Activated CD8-positive, alpha-beta memory T cell treated with anti-CD3 and anti-CD28 coated beads, Interleukin-2, amount 50 U/mL, for 48 hours (primary cell): ENCODE results near the gene EFTUD2.

Source experiments
- DNase-seq: peaks from one replicate; pipeline ENCODE4 v3.0.0-alpha.2; 2020

Gene EFTUD2

DNA sequence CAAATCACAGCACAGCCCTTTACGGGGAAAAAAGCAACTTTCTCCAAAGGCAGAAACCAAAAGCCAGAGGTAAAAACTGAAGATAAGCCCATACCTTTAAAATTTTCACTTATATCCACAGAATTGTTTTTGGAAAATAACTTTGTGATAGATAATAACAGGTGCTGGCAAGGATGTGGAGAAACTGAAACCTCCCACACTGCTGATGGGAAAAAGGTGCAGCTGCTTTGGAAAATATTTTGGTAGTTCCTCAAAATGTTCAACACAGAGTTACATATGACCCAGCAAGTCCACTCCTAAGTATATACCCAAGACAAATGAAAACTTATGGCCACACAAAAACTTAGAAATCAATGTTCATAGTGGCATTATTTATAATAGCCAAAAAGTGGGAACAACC lies 12.2 kb downstream of the EFTUD2 start:
- DNase-seq, result no peak

DNA sequence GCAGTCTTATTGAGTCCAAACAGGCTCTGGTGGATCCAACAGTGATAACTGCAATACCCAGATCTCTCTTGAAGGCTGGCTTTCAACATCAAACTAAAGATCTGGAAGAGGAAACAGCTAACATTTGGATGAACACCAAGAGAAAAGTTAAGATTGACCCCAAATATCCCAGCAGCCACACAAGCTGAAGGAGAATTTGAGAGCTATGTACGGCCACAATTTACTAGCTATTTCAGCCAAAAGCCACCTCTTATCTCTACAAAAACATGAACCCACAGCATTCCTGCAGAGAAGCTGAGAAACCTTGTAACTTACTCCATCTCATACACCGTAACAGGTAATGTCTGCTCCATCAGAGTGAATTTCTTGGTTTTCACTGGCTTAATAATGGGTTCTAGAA lies 14.3 kb downstream of the EFTUD2 start:
- no peak for DNase-seq

DNA sequence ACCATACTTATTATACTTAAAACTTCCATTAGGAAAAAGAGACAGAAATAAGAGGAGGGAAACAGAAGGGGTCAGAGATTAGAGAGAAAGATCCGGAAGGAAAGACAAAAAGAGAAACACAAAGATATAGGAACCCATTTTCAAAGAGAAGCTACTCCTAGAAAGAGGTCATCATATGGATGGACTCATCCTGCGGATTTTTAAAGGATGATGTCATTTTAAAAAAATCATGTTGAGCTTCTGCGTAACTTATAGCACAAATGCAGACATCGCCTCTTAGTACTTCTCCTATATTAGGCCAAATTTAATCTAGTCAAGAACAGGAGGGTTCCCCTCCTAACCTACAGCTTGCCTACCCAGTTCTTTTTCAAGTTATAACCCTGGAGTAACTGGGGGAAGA lies 18.1 kb downstream of the EFTUD2 start:
- DNase-seq, result no peak

DNA sequence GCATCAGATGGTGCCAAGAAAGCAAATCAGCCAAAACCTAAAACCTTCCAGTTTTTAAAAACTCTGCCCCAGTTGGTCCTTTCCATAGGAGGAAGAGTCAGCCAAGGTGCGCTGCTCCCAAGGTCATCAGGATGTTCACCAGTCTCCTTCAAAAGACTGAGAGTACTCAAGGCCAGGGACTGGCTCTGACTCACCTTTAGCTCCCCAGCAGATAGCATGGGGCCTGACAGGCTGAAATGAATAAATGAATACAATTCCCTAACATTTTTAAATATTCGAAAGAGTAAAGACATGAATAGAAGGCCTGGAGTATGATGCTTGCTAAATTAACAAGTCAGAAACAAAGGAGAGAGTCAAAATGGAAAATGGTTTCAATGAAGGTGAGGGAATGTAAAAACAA lies 19.2 kb downstream of the EFTUD2 start:
- no peak for DNase-seq

DNA sequence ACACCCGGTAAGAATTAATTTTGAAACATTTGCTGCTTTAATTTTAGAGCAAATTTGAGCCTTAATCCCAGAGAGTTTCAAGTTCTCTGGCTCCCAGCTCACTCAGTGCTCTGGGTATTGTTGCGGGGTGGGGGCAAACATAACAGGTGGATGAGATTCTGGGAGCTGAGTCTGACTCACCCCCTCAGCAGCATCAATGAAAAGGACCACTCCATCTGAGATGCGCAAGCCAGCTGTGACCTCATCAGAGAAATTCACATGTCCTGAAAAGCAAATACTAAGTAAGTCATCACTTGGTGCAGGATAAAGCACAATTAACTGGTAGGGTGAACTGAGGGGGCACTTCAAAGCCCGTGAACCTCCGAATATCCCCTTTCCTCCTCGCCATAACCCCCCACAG lies 19.9 kb downstream of the EFTUD2 start:
- DNase-seq, result no peak

DNA sequence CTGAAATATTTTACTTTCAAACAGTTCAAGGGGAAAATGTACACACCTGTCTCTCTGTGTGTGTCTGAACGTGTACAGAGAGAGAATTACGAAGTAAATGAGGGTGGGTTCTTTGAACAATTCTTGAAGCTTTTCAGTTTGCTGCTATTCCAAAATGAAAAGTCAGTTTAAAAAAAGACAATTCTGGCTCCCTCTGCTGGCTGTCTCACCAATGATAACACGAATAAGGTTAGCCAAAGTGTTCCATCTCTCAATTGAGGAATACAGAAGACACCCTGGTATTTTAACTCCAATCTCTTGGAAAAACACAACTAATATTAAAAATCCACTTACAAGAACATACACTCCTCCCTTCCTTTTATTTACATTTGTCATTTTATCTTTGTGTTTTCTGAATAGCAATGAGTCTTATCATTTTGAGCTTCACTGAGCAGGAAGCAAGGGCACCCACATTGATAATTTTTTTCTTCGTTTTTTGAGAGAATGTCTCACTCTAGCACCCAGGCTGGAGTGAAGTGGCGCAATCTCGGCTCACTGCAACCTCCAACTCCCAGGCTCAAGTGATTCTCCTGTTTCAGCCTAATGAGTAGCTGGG lies 20.5 kb downstream of the EFTUD2 start:
- DNase-seq, result no peak

DNA sequence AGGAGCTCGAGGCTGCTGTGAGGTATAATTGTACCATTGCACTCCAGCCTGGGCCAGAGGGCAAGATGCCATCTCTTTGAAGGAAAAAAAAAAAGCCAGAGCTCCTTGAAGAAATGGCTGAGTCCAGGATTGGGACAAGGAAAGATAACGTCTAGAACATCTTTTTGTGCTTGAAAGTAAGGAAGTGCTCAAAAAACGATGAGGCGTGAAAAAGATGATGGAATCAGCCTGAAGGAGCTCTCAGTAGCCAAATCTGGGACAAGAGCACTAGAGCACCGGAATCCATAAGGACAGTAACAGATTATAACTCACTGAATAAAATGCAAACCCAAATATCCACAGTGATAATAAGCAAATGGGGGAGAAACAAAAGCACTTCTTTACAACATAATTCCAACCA lies 22.1 kb downstream of the EFTUD2 start:
- DNase-seq, result no peak

DNA sequence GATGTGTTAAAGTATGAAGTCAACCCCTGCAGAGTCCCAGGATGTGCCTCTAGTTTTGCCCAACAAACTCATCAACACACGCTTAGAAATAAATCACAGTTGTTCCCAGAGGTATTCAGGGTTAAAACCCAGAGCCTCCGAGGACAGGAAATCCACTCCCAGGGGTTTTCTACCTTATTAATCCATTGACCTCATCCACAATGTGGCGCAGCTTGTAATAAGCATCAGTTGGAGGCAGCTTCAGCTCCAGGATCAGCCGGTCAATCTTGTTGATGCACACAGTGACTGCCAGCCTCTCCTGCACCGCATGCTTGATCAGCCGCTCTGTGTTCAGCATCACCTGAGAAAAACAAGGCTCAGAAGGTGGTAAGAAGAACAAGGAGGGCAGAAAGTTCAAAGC lies 23.5 kb downstream of the EFTUD2 start:
- no peak for DNase-seq

DNA sequence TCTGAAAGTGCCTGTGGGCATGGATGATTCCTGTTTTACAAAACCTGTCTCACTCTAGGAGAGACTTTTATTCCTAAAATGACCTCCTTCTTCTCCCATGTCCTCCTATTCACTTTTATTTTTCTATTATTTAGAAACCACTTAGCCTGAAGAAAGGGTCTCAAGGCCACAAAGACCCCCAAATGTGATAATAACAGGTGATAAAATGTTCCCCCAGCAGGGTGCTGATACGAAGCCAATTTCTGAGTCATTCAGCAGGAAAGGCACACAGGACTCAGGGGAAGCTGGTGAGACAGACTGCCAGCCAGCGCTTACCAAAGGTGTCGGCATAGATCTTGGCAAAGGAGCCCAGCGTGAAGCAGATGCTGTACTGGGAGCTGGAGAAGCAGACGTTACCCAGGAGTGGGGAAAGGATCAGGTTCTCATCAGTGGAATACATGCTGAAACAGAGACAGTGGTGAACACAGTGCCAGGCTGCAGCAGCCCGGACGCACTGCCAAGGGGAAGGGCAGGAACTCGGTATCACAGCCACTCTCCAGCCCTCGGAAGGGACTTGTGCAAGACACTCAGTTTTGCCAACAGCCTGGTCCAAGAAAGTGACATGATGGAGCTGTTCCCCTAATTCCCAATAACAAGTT lies 27.0 kb downstream of the EFTUD2 start:
- no peak for DNase-seq

DNA sequence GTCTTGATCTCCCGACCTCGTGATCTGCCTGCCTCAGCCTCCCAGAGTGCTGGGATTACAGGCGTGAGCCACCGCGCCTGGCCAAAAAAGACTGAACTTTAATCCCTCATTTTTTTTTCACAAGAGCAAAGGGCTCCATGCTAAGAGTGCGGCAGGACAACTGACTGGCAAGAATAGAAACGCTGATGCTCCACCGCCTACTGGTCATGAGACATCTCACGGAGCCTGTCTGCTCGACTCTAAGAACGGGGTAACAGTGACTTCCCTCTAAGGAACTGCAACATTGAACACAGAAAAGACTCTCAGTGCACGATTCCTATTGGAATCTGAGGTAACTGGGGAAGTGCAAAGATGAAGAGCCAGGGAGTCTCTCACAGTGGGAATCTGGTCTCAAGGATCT lies 27.7 kb downstream of the EFTUD2 start:
- no peak for DNase-seq

DNA sequence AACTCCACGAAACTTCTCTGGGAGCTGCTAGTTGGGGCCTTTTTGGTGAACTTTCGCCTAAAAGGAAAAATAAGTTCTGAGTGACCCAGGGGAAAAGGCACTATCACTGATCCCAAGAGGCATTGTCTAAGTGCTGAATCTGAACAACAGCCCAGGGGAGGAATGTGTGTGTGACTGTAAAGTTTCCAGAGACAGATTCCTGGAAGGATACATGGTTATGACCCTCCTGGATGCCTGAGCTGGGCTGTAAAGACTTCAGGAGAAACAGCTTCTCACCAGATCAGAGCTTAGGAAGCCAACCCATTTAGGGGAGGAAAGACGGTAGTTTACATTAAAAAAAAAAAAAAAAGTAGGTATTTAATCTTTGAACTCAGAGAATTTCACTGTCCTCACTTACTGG lies 31.4 kb downstream of the EFTUD2 start:
- DNase-seq, result no peak

DNA sequence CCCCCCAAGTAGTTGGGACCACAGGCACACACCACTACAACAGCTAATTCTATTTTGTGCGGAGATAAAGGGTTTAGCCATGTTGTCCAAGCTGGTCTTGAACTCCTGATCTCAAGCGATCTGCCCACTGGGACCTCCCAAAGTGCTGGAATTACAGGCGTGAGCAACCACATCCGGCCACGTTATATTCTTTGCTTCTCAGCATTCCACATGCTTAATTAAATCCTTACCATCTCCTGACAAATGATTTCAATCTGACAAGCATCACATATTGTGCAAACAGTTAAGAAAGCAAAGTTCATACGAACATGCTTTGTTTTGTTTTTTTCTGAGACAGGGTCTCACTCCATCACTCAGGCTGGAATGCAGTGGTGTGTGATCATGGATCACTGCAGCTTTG lies 33.3 kb downstream of the EFTUD2 start:
- DNase-seq, result no peak

DNA sequence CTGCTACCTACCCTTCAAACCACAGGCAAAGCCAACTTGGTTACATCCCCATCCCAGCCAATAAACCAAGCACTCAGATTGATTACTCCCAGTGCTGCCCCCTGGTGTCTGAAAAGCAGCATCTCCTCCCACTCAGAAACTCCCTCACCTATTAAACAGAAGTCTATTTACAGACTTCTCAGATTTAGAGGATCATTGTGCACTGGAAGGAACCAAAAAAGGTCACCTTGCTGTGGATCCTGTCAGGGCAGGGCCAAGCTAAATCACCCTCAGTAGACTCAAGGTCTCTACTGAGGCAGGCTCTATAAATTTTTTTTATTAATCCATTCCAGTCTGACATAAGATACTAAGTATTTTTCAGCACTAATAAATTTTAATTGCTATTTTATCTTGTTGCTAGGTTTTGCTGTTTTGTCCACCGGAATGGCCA lies 34.0 kb downstream of the EFTUD2 start:
- DNase-seq, result peak; percentile 83

DNA sequence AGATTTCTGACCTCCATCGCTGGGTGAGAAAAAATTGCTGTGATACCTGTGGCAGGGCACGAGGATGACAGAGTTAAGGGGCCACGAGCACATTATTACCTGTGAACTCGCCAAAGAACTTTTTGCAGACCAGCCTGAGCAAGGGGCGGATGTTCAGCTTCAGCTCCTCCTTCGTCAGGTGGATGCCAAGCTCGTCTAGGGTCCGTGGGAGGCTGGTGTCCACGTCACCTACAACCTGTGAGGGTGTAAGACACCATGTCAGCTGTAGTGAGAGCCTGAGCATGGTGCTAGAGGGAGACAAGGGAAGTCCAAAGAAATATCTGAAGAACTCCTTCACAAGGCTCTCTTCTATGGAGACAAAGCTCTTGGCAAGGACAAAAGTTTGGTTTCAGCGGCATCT lies 34.4 kb downstream of the EFTUD2 start:
- DNase-seq, result no peak

DNA sequence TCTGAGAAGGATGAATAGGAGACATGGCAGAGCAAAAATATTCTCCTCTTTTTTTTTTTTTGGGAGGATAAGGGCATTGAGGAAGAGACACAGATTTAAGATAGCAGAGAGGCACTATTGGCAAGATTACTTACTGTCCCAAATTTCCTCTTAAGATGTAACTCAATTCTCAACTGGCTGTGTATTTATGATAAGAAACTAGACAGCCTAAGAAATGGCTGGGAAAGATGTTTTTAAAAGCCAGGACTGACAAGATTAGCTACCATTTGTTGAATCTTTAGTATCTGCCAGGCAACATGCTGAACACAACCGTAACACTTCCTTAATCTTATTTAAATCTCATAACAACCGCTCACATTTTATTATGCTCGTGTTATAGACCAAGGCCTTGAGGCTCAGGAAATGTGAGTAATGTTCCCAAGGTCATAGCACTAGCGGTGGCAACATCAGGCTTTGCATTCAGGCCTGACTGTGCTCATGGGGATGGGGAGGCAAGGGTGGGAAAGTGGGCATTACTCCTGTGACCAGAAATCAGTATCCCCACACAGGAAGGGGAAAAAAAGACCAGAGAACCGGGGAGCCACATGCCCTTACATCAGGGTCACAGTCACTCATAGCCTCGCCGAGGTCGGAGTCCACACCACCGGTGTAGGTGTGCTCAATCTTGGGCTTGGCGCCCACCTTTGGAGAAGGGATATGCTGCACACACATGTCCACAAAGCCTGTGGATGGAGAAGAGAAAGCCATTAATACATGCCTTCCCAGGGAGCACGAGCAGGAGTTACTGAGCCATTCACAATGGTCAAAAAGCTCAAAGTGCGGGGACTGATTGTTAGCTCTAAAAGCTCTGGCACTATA lies 36.0 kb downstream of the EFTUD2 start:
- DNase-seq, result no peak

DNA sequence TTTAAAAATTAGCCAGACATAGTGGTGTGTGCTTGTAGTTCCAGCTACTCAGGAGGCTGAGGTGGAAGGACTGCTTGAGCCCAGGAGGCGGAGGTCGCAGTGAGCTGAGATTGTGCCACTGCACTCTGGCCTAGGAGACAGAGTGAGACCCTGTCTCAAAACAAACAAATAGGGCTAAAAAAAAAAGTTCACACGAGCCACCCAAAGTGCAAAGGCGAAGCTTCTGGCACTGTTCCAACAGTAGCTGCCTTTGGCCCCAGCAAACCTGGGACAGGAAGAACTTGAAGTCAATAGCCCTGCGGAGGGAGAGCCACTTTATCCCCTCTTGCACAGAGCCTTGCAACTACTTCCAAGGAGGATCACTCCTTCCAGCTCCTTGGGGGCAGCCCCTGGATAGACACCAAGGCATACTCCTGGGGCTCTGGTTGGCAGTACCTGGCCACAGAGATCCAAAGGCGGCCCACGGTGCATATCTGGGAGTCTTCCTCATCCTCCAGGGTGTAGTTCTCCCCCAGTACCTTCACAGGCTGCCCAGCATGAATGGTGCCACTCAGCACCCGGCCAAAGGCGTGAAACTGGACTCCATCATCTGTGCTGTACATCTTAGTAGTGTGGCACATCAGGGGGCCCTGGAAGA lies 36.8 kb downstream of the EFTUD2 start:
- no peak for DNase-seq

DNA sequence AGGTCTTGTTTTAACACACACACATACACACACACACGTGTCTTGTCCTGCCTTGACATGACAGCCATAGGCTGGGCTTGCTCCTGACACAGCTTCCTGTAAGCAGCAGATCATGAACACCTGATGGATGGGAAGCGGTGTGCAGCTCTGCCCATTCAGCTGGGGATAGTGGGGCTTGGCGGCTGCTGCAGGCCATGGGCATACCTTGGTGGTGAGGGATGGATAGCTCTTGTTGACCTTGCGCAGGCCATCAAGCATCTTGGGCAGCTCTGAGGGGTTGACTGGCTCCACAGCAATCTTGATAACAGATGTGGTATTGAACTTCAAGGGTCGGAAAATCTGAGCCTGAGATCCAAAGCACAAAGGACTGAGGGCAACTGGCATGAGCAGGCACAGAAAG lies 39.5 kb downstream of the EFTUD2 start:
- DNase-seq, result no peak

DNA sequence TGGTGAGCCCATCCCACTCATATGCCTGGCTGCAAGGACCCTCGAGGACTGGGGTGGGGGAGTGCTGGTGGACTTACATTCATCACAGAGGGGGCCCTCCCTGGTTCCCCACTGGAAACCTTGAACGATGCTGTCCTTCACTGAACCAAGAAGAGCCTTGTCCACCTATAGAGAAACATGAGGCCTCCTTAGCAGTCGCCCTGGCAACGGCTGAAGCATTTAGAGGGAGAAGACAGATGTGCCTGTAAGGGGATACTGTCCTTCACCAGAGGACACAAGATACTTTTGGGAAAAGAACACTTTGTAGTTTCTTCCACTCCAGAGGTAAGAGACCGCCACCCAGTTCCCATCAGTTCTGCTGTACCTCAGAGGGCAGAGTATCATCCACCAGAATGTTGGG lies 45.1 kb downstream of the EFTUD2 start:
- DNase-seq, result no peak

DNA sequence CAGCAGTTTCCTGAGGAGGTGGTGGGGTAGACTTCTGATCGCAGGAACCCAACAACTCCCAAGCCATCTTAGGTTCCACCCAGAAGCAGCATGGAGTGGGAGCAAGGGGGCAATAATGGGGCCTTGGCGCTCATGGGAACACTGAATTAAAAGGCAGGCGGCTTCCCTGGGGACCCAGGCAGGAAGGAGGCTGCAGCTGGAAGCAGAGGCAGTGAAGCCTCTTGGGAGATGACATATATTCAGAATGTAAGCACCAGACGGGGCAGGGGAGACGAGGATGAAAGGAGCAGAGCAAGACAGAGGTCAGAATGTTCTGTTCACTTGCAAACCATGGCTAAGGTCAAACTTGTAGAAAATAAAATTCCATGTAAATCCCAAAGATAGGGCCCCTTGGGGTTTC lies 48.6 kb downstream of the EFTUD2 start:
- no peak for DNase-seq

DNA sequence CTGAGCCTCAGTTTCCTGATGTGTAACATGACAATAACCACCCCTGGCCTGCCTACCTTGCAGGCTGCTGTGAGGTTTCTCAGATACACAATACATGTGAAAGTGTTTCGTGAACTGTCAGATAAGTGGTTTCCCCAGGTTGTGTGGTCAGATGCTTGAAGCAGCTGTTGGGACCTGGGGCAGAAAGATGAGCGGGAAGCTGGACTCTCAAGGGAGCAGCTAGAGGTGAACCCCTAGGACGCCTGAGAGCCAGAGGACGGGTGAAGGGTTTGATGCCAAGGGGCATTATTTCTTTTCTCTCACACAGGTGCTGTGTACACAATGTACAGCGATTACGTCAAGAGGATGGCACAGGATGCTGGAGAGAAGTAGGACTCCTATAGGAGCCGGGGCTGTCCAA lies 49.2 kb downstream of the EFTUD2 start:
- DNase-seq, result no peak

DNA sequence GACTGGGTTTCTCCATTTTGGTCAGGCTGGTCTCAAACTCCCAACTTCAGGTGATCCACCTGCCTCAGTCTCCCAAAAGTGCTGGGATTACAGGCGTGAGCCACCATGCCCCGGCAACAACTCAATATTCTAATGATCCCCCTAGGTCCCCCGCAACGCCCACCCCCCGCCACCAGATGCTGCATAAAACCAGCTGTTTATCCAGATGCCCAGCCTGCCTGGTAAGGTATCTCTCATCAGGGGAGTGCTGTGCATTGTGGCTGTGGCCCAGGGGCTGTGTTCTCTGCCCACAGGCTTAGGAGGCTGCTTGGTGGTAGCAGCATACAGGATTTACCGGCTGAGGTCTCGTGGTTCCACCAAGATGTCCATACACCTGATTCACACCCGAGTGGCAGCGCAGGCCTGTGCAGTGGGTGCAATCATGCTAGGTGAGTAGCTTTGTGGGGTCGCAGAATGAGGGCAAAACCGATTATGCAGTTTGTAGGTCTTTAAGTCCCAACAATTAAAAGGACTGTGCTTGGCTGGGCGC lies 50.2 kb downstream of the EFTUD2 start:
- no peak for DNase-seq

DNA sequence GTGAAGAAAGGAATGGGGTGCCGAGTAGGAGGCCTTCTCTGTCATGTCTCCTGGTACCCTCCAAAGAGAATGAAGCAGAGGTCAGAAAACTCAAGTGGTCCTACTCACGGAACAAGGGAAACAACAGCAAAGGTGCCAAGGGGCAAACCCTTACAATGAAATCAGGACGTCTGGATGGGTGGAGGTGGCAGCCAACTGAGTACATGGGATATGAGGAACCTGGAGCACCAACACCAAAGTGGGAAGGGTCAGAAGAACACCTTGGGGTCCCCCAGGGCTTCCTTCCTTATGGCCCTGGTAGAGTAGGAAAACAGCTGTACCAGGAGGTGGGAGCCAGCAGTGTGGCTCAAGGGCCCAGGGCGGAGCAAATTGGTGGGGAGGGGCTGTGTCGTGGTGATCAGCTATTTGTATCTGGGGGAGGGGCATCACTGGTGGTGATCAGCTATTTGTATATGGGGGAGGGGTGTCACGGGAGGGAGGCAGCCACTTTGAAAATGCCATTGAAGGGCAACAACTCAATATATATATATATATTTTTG lies 50.9 kb downstream of the EFTUD2 start:
- DNase-seq, result no peak

DNA sequence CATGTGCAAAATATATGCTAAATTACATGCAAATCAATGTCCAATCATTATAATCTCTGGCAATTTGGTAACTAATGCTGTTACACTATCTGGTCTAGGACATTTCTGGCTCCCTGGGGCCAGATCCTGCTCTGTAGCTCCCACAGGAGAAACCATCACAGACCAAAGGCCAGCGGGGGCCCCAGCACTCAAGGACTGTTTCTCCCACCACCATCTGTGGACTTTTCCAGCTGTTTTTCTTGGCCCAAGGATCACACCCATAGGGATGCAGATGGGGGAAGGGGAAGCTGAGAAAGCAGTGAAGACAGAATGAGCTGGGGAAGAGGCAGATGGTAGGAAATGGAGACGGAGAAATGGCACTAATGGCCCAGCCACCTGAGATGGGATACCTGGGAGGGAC lies 51.7 kb downstream of the EFTUD2 start, which contains the start of gene HIGD1B:
TSS of gene HIGD1B (plus strand) at position 298 of the 400 bp plus-strand sequence. CDS start 270 bp downstream, outside the sequence.
- no peak for DNase-seq
